Right lobe of liver (tissue), 6 donors: ENCODE measurements around the gene SYTL1. TPM values are rescaled to one million over a fixed set of nuclear protein-coding genes. Genes with fewer than 3 reads are reported as not detected.
A peak's percentile ranks its signal among the peaks of the same experiment; 100 is the strongest.

Source experiments
- ATAC-seq, 4 donors: fragments of 200-7000 bp; cut with Tn5 transposase; one replicate each; pipeline ENCODE4 v1.9.1; 2020; ENCODE audit warnings: mild to moderate bottlenecking in 4 of 4, moderate library complexity in 4 of 4
- DNase-seq, 3 donors: peaks; one replicate each; pipeline ENCODE4 v3.0.0-alpha.2; 2020
- H3K27ac ChIP-seq, 3 donors: fragments of 200-600 bp; one replicate each; pipeline ENCODE4 v1.8.0; 2022
- H3K27me3 ChIP-seq, 2 donors: fragments of 200-600 bp; one replicate each; pipeline ENCODE4 v1.8.0; 2022
- H3K36me3 ChIP-seq, 4 donors: fragments of 200-600 bp; sonication (generic) in 1 of 4; one replicate each; pipeline versions ENCODE4 v1.5.1 to v1.8.0; 2017 to 2022; ENCODE audit warnings: control low read depth in 1 of 4
- H3K4me1 ChIP-seq, 4 donors: fragments of 200-600 bp; sonication (generic) in 1 of 4; one replicate each; pipeline versions ENCODE4 v1.5.1 to v1.8.0; 2017 to 2022; ENCODE audit warnings: control low read depth in 1 of 4
- H3K4me3 ChIP-seq, 3 donors: fragments of 200-600 bp; one replicate each; pipeline ENCODE4 v1.8.0; 2022
- H3K9me3 ChIP-seq, 4 donors: fragments of 200-600 bp; sonication (generic) in 1 of 4; one replicate each; pipeline versions ENCODE4 v1.5.1 to v1.8.0; 2017 to 2022; ENCODE audit warnings: control low read depth in 1 of 4
- POLR2A ChIP-seq: fragments of 450-650 bp; IDR thresholded peaks from one replicate; pipeline ENCODE4 v1.6.1; 2017; ENCODE audit warnings: antibody characterized with exemption, mild to moderate bottlenecking
- WGBS: methylation state at CpG from one replicate; pipeline ENCODE4 v1.1.6; 2018; ENCODE audit warnings: low coverage, low lambda C conversion rate; ENCODE audit not compliant: insufficient coverage; ENCODE audit errors: missing lambda C conversion rate; 5-methylcytosine and 5-hydroxymethylcytosine counted together
- intact Hi-C, 2 donors: fragments of 100-400 bp; cut with DNase I; formaldehyde crosslinking; loops; one replicate each; pipeline versions ENCODE4 v1.11.2 to v1.14.1; 2022
- total RNA-seq, 6 experiments: library from RNA; depleted of rRNA in 2 of 6; stranded (reverse); fragments of >200 nt in 2 of 6; fragmentation: NEBNext Ultra II Directional in 3 of 6; extraction: Animal tissue kit (Norgen Biotek cat#: 25700) in 3 of 6; gene quantifications; one replicate each; pipeline versions ENCODE4 v1.1.0 to v1.2.4, GENCODE V29; 2016 to 2023
- TF ChIP-seq, protein P1 (sequence below), 4 donors: fragments of 200-600 bp in 3 of 4; fragments of 450-650 bp in 1 of 4; IDR thresholded peaks; one replicate each; pipeline versions ENCODE4 v1.5.1 to v1.8.0; 2016 to 2022; ENCODE audit warnings: antibody characterized with exemption in 4 of 4, mild to moderate bottlenecking in 2 of 4
- donor health status: DM: no; HTN: yes; CAD: no.
- donor health status: DM: no; HTN: no; CAD: no.
- donor health status: DM: no; HTN: no; CAD: no.
- donor health status: DM: no; HTN: yes; CAD: no.
- donor health status: DM: no; HTN: yes; CAD: no.

SYTL1 gene
- total RNA-seq, 6 experiments from 2014 or later, result 0.37 to 1.7 (median 0.80) TPM

DNA sequence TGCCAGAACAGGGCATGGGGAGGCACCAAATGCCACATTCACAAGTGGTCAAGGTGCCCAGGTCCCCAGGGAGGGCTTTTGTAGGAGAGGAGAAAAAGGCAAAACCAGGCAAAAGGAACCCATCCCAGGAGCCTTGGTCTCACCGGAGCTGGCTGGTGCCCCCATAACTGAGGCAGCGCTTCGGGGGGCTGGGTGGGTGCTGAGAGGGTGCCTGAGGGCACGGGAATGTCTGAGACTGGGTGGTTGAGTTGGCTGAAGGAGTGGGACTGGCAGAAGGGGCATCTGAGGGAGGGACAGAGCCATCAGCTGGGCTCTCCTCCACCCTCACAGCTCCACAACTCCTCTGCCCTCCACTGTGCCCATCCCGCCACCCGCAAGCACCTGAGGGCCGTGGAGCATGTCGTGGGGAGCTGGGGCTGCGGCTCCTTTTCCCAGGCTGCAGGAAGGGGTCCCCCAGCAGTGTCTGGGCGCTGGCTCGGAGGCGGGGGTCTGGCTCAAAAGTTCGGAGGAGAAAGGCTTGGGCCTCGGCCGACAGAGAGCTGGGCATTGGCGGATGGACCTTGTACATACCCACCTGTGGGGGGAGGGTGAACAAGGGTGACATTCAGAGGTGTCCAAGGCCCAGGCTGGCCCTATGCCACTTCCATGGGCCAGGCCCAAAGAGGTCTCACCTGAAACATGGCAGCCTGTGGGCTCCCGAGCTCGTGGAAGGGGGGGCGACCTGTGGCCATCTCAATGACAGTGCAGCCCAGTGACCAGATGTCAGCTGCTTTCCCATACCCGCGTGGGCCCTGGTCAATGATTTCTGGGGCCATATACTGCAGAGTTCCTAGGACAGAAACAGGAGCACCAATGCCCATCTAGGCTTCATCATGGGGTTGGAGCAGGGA lies 16.5 kb downstream of the SYTL1 start:
- DNase-seq, result no peak
- WGBS, result no CpG with 5 or more reads among the region's 21 CpGs
- H3K4me3 ChIP-seq, result no peak overlapping the region
- peaks cover 0 to 8% (median 2%) of the 10 kb centered on the region in 4 donors for H3K4me1 ChIP-seq
- H3K27me3 ChIP-seq, result no peaks in the 10 kb centered on the region
- H3K27ac ChIP-seq, result no peak overlapping the region
- H3K36me3 ChIP-seq, result peaks cover 0 to 2% (median 0%) of the 10 kb centered on the region in 4 donors
- intact Hi-C loops, result loop anchor here in 1 of 2 donors (5.0 kb wide), 1 partner anchor 34 kb away; the partner anchor contains the start of gene GPR3
- no peaks in the 10 kb centered on the region for H3K9me3 ChIP-seq
- no peak for ATAC-seq
- TF ChIP-seq, protein P1, sequence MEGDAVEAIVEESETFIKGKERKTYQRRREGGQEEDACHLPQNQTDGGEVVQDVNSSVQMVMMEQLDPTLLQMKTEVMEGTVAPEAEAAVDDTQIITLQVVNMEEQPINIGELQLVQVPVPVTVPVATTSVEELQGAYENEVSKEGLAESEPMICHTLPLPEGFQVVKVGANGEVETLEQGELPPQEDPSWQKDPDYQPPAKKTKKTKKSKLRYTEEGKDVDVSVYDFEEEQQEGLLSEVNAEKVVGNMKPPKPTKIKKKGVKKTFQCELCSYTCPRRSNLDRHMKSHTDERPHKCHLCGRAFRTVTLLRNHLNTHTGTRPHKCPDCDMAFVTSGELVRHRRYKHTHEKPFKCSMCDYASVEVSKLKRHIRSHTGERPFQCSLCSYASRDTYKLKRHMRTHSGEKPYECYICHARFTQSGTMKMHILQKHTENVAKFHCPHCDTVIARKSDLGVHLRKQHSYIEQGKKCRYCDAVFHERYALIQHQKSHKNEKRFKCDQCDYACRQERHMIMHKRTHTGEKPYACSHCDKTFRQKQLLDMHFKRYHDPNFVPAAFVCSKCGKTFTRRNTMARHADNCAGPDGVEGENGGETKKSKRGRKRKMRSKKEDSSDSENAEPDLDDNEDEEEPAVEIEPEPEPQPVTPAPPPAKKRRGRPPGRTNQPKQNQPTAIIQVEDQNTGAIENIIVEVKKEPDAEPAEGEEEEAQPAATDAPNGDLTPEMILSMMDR (IDR thresholded peaks at IDR 0.05), result no peak
- TF ChIP-seq POLR2A, result no peak

DNA sequence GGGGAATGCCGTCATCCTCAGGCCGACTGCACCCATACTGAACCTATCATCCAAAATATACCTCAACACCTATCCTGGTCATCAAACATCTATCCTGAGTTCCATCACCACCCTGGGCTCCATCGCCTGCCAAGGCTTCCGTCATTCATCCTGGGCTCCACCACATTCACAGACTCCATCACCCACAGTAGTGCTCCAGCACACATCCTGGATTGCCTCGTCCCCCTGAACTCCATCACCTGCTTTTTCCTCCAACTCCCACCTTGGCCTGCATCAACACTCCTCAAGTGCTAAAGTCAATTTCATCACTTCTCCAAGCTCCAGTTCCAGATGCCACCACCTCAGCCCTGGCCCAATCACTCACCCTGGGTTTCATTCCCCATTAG lies 17.1 kb downstream of the SYTL1 start:
- TF ChIP-seq, protein P1 (IDR thresholded peaks at IDR 0.05), result no peak
- TF ChIP-seq POLR2A, result no peak
- H3K4me1 ChIP-seq, result peaks cover 0 to 8% (median 2%) of the 10 kb centered on the region in 4 donors
- 100% methylated on average over 1 of the region's 5 CpGs for WGBS
- ATAC-seq, result no peak
- H3K27me3 ChIP-seq, result no peaks in the 10 kb centered on the region
- H3K27ac ChIP-seq, result no peak overlapping the region
- no peak overlapping the region for H3K4me3 ChIP-seq
- no peak for DNase-seq
- intact Hi-C loops, result loop anchor here in 1 of 2 donors (5.0 kb wide), 1 partner anchor 33 kb away; the partner anchor contains the start of gene GPR3
- no peaks in the 10 kb centered on the region for H3K9me3 ChIP-seq
- peaks cover 0 to 2% (median 0%) of the 10 kb centered on the region in 4 donors for H3K36me3 ChIP-seq

DNA sequence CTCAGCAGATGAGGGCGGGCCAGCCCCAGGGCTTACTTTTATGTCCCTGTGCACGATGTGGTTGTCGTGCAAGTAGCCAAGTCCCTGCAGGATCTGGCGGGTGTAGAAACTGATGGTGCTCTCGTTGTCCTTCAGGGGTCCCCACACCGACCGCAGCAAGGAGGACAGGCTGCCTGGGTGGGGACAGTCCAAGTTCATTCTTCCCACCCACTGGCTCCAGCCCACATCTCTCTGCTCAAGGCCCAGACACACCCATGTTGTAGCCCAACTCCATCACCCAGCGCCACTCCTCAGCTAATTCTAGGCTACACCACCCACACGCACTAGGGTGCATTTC lies 18.0 kb downstream of the SYTL1 start:
- no peak for TF ChIP-seq POLR2A
- TF ChIP-seq, protein P1 (IDR thresholded peaks at IDR 0.05), result no peak
- no peak for ATAC-seq

DNA sequence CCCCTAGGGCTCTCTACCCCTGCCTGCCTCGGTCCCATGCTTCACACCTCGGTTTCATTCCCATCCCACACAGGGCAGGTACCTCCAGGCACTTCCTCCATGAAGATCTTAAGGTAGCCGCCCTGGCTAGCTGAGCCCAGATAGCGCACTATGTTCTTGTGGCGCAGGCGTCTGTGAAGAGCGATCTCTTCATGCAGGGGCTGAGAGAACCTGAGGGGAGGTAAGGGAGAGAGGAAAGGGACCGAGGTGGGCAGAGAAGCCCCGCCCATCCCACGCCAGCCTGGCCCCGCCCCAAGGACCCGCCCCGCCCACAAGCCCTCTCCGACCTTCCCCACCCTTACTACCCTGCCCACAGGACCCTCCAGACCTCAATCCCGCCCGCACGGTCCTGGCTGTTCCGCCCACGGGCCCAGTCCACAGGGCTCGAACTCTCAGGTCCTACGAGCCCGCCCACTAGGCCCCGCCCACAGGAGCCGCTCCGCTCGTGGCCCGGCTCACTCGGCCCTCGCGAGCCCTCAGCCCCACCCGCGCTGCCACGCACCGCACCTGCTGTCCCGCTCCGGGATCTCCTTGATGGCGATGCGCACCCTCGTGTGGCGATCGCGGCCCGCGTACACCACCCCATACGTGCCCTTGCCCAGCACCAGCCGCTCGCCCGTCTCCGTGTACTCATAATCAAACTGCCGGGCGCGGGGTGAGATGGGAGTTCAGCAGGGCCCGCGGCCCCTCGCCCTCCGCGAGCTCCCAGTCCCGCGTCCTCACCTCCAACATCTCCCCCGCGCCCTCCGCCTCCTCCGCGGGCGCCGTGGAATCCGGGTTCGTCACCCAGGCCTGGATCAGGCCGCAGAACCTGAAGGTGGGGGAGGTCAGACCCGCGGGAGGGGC lies 18.6 kb downstream of the SYTL1 start:
- no peak overlapping the region for H3K27ac ChIP-seq
- TF ChIP-seq, protein P1 (IDR thresholded peaks at IDR 0.05), result no peak
- no peak for TF ChIP-seq POLR2A
- peak in 1 of 4 donors; percentile 42 for ATAC-seq
- H3K9me3 ChIP-seq, result no peaks in the 10 kb centered on the region
- H3K4me1 ChIP-seq, result peaks cover 0 to 12% (median 4%) of the 10 kb centered on the region in 4 donors
- peak overlapping the region in 1 of 3 donors; percentile 37 for H3K4me3 ChIP-seq
- H3K27me3 ChIP-seq, result no peaks in the 10 kb centered on the region
- H3K36me3 ChIP-seq, result peaks cover 0 to 2% (median 0%) of the 10 kb centered on the region in 4 donors
- DNase-seq, result no peak
- intact Hi-C loops, result no loop called here
- 29% methylated on average over 18 of the region's 71 CpGs for WGBS

More for the DNA sequence above, 18.0 kb downstream of the SYTL1 start:
- no peak for DNase-seq
- Histone ChIP-seq H3K9me3 (no peaks in the 10 kb centered on the region), H3K4me1 (peaks cover 0 to 8% (median 3%) of the 10 kb centered on the region in 4 donors), H3K27ac (no peak overlapping the region), H3K36me3 (peaks cover 0 to 2% (median 0%) of the 10 kb centered on the region in 4 donors), H3K4me3 (no peak overlapping the region), H3K27me3 (no peaks in the 10 kb centered on the region)
- intact Hi-C loops, result loop anchor here in 1 of 2 donors (5.0 kb wide), 1 partner anchor 33 kb away; the partner anchor contains the start of gene GPR3
- 60% methylated on average over 8 of the region's 9 CpGs for WGBS
